NCI-H748 (cell line): ENCODE results near the gene MYO1H.

Experiments
- DNase-seq: peaks from one replicate; lab custom pipeline; 2025; ENCODE audit not compliant: unreplicated experiment; lab: John Stamatoyannopoulos, UW

MYO1H gene

DNA sequence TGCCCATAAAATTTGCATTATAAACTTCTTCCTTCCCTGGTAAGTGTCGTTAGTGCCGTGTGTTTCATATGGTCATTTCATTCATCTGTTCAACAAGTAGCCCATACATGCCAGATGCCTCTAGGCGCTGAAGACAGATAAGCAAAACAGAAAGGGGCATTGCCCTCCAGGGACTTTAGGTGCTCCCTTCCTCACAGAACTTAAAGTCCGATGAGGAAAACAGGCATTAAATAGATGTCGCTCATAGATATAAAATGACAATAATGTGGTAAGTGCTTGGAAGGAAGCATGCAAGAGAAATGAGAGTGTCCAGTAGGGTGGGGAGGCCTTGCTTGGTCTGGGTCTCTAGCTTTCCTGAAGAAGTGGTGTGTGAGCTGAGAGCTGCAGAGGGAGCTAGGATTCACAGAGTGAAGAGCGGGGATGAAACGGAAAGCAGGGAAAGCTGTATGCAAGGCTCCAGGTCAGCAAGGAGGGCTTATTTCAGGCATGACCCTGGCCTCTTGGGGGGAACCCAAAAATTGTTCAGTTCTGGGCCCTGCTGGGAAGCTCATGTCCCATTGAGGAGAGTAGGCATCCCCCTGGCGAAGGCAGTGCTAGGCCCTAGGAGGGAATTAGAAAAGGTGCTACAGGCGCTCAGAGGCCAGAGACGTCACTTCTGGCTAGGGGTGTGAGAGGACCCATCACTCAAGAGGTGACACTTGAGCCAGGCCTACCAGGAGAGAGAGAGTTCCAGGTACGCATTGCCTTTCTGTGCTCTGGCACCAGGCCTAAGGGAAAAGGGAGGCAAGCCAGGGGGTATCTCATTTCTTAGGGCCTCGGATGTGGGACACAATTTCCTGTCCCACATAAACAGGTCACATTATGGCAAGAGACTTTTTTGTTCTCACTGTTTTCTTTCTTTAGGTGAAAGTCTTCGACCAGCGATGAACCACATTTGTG is 141.6 kb downstream of the MYO1H start:
- no peak for DNase-seq

DNA sequence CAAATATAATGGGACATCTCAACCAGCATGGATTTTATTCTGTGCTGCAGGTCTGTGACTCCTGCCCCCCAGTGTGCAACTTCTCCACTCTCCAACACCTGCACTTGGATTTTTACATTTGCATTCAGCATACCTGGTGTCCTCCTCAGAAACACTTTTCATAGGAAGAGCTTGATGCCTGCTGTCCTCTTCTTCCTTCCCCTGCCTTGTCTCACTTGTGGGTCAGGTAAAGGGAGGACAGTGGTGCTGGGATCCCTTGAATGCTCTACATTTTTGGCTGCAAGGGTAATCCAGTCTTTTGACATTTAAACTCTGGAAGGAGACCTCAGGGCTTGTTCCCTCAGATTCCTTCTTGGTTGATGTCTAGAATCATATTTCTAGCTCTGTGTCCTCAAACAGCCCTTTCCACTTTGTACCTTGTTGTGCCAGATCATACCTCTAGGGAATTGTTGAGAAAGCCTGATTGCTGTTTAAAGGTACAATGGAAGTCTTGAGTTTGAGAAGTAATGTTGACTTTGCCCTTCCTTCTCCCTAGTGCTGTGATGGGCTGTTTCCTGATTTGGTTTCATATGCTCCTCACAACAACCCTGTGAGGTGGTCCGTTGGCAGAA is 142.4 kb downstream of the MYO1H start:
- DNase-seq: no peak

GRCh38 chr12:109491671-109492070 is 144.0 kb downstream of the MYO1H start:
- DNase-seq: no peak

DNA sequence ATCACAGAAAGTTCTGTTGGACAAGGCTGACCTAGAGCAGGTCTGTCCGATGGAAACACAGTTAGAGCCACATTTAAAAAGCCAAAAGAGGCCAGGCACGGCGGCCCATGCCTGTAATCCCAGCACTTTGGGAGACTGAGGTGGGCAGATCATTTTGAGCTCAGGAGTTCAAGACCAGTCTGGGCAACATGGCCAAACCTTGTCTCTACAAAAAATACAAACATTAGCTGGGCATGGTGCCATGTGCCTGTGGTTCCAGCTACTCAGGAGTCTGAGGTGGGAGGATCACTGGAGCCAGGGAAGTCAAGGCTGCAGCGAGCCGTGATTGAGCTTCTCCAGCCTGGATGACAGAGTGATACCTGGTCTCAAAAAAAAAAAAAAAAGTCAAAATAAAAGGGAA is 144.7 kb downstream of the MYO1H start:
- DNase-seq: no peak

DNA sequence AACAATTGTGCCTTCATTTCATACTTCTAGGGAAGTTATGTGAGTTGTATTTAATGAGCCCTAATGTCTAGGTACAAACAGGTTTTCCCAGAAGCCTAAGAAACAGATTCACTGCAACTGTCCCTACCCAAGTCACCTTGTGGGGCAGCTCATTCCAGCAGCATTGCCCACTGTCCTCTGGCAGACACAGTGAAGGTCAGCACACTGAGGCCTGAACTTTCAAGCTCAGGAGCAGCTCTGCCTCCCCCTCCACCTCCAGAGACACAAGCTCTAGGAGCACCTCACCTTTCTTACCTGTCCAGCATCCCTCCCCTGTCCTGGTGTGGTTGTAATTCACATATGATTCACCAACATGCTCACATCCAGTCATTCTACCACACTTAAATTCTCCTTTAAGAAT is 145.4 kb downstream of the MYO1H start:
- DNase-seq: no peak

GRCh38 chr12:109493938-109494337 is 146.2 kb downstream of the MYO1H start:
- no peak for DNase-seq

- no peak for DNase-seq
Observed at GRCh38 chr12:109494348-109494881, 146.7 kb downstream of the MYO1H start.

GRCh38 chr12:109495012-109495411 is 147.3 kb downstream of the MYO1H start:
- DNase-seq: no peak

- DNase-seq: no peak
Observed at GRCh38 chr12:109496306-109496705, 148.6 kb downstream of the MYO1H start.

DNA sequence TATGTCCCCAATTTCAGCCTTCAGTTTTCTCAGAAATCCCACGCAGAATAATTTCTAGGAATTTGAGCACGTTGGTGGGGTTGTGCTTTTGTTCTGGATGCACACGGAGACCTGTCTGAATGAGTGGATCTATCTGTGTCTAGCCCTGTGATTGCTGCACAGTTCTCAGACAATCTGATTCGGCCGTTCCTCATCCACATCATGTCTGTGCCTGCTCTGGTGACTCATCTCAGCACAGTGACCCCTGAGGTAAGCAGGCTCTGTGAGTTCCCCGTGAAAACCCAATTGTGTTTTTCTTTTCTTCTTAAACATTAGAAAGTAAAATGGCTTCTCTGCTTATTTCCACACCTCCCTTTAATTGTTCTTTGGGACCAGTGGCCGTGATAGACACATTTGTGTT is 150.0 kb downstream of the MYO1H start:
- no peak for DNase-seq
